GM19467 (cell line): ENCODE measurements around the gene SRPK3.

Experiments used
- ATAC-seq: cut with Tn5 transposase; IDR thresholded peaks from one replicate; pipeline ENCODE4 v1.9.1; 2021; ENCODE audit warnings: mild to moderate bottlenecking, moderate library complexity; ENCODE audit not compliant: unreplicated experiment

SRPK3 gene

DNA sequence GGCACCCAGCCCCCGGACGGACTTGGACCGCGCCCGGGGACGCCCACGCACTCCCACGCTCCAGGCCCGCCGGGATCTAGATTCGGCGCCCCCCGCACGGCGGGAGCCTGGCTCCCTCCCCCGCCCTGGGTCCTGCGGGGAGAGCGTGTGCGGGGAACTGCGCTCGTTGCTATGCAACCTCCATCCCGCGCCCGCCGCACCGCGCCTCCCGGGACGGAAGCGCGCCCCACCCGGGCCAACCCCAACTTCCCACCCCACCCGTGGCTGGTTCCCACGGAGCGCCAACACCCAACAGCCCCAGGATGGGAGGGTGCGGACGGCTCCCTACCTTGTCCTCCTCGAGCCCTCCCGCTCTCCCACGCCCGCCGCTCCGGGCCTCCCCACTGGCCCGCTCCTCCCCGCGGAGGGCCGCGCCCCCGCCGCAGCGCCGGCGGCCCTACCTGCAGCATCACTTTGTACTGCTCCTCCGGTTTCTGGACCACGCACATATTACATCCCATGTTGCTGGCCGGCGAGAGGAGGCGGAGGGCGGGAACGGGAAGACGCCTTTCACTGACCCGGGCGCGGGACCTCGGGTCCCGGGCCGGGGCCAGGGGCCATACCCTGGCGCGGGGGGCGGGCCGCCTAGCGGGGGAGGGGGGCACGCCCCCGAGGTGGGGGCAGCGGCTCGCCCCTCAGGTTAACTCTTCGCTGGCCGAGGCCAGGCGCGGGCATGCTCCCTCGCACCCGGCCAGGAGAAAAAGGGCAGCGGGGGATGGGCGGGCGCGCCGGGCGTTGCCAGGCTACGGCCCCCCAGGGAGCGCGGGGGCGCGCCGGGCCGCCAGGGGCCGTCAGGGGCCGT is 49.2 kb downstream of the SRPK3 start, which contains the start of gene PDZD4:
TSS of gene PDZD4 (minus strand) at position 746 of the 841 bp plus-strand sequence. CDS start at position 500, 246 bp downstream.
- ATAC-seq, result no peak

GRCh38 chrX:153830640-153831428 is 50.0 kb downstream of the SRPK3 start:
- no peak for ATAC-seq

DNA sequence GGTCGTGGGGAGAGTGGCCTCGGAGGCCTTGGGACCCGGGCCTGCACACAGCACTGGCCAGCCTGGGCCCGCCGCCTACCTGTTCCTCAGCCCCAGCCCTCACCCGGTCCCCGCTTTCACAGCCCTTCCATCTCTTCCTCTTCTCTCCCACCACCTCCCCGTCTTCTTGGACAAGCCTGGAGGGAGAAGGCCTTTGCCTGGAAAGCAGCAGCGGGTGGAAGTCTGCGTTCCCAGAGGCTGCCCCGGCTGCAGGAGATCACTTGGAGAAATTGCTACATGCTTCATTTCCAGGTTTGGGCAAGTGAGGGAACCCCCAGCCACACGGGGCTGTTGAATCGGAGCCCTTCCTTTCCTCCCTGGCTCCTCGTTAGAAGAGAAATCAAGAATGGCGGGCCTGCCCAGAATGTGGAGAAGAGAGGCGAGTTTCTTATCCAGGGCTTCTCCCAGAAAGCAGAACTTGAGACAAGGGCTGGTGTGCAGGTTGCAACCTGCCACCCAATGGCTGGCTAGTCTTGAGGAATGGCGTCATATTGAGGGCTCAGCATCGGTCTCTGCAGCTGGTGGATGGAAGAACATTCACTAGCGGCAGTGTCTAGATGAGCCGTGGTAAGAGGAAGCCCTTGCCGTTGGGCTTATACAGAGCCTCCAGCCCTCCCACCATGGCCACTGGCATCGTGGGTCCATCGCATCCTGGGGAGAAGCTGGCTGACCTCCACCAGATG is 50.7 kb downstream of the SRPK3 start:
- no peak for ATAC-seq

DNA sequence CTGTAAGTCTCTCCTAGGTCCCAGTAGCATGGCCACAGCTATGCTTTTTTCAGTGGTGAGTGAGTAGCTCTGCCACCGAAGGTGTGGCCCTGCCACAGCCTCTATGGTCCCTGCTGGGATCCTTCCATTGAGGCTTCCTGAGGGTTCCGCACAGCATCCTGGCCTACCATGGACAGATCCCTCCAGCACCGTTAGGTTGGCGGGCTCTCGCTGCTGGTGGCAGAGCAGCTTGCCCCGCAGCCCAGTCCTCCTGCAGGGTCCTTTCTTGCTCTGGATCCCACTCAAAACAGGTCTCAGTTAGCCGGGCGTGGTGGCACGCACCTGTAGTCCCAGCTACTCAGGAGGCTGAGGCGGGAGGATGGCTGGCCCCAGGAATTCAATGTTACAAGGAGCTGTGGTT is 51.9 kb downstream of the SRPK3 start:
- ATAC-seq, result no peak
